Inferior parietal cortex (tissue), 1 donor: ENCODE results near the gene ADCY1.

Source experiments
- DNase-seq: peaks from one replicate; pipeline ENCODE4 v3.0.0-alpha.2; 2016; ENCODE audit errors: extremely low spot score

The ADCY1 gene

DNA sequence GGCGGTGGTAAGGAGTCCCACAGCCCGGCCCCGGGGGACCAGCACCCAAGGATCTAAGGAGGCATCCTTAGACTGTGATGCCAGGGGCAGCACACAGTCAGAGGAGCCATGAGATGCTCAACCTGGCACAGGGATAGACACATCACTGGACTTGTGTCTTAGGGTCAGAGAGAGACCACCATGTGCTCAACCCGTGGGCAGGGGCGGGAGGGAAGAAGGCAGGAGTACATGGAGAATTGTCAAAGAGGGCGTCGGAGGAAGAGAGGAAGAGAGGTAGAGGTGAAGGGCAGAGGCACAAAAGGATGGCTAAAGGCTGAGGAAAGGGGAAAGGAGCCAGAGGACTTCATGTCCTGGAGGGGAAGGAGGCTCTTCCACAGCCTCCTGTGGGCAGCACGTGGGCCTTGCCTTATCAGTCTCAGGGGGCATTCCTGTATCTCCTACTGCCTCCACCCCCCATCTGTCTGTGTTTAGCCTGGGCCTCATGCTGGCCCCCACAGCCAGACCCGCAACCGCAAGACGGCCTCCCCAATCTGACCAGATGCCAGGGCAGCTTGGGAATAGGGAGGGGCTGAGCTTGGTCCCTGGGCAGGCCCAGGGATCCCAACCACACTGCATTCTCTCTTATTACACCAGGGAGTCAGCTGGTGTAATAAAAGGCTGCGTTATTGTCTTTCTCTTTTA lies 2.2 kb downstream of the ADCY1 start:
- DNase-seq = no peak

DNA sequence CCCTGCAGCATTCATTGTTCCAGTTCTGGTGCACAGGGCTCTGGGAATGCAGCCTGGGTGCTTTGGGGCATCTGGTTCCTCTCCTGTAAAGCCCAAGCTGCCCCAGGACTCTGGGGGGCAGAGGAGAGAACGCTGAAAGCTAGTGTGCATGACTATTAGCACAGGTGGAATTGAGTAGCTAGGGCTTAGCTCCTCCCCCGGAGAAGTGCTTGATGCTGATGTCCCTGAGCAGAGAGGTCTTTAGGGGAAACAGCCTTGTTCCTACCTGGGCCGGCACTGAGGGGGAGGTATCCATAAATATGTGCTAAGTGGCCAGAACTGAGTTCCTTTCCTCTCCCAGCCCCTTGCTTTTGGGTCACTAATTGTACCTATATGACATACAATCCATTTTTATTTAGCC lies 3.9 kb downstream of the ADCY1 start:
- DNase-seq = no peak

DNA sequence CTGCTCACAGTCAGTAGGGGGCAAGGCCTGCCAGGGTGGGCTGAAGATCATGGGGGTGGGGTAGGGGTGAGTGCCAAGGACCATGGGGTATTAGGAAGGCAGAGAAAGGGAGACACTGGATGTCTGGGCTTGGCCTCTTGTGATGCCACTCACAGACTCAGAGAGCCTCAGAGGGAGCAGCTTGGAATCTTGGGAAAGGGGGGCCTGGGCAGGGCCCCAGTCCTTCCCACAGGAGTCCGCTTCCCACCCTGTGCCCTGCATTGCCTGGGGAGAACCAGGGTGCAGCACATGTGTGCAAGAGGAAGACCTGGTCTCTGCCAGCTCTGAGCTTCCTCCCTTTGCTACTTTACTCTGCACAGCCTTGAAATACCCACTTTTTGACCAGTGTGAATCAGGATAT lies 4.3 kb downstream of the ADCY1 start:
- no peak for DNase-seq

DNA sequence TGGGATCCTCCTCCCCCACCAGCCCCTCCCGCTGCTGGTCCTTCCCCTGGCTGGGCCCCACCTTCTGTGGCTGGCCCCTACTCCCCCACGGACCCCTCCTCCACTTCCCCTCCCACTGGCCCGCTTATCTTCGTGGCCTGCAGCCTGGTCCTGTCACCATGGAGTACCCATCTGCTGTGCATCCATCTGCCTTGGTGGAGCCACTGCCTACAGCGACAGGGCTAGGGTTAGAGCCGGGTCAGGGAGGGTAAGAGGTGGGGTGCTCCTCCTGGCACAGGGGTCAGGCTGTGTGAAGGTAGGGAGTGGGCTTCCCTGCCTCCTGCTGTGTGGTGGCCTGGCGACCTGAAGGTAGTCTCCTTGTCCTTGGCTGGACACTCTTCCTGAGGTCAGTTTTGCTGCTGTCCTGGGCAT lies 5.2 kb downstream of the ADCY1 start:
- DNase-seq = no peak

DNA sequence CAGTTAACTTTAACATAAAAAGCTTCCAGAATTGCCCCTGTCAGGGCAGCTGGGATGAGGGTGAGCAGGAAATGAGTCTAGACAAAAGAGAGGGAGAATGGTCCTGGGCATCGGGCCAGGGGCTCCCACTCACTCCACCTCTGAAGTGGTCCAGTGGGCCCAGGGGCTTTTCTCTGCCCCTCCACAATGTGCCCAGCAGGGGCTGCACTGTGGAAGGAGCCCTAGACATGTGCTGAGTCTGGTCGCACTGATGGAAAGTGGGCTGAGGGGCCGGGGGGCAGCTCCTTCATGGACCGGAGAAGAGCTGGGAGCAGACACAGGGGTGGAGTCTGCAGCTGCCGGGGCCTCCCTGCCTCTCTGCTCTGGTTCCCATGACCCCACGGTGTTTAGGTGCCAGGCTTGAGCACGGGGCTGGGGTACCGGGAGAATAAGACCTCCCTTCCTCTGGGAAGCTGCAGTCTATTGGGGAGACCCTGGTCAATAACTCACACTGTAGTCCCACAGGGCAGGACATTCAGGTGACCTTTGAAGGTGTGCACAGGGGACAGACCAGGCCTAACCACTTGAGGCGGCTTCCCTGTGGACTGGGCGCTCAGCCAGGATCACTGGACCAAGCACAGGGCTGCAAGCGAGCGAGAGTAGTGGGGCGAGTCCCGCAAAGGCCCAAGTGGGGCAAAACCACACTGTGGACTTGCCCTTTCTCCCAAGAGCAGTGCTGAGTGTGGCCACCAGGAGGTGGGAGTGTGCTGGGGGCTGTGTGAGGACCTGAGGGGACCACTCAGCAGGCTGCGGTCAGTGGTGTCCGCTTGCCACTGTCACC lies 6.1 kb downstream of the ADCY1 start:
- DNase-seq = no peak

DNA sequence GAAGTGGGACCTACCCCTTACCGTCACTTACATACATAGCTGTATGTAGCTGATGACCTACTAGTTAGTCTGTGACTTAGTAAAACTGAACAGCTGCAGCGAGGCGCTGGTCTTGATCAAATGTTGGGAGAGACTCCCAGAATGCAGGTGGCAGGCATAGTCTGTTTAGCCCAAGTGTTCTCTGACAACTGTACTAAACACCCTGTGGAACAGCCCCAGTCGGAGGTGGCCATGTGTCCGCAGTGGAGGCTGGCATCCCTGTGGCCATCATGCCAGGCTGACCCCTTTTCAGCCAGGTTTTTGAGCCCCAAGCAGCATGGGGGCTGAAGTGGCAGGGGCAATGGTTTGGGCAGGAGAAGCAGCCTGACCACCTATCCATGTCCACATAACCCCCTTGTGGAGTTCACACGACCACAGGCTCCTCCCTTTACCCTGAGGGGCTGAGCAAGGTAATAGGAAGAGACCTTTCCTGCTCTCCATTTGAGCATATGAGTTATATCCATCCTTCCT lies 7.2 kb downstream of the ADCY1 start:
- no peak for DNase-seq

DNA sequence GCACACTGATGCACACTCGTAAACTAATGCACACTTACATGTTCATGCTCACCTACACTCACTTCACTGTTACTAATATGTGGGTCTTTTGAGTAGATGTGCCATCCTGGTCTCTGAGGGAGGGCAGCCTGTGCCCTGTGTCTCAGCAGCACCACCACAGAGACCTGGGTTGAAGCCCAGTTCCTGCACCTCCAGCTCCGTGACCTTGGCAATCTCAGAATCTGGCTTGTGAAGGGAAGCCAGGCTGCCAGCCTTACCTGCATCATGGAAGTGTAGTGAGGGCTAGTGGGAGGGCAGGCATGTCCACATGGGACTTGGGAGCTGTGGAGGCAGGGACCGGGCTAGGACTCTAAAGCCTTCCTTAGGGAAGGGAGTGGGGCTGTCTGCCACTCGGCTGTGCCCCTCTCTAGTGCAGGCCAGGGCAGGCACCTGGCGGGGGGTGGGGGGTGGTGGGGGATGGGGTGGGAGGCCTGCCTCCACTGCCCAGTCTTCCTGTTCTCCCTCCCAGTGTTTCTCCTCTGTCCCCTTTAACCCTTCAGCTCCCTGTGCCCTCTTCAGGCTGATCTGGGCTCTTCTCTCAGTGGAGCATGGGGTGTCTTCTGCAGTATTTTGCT lies 8.1 kb downstream of the ADCY1 start:
- no peak for DNase-seq

DNA sequence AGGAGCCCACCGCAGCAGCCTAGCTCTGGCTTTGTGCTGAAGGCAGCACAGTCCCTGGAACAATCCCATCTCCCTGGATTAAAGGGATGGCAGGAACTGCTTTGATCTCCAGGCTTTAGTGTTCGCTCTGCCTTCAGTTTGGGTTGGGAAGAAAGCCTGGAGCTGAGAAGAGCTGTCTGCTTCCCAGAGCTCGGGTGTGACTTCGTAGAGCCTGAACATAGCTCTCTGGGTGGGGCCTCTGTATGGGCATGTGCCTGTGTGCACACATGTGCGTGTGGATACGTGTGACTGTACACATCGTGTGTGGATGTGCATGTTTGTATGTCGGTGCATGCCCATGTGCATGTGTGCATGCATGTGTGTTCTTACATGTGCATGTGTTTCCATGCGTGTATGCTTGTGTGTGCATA lies 8.7 kb downstream of the ADCY1 start:
- DNase-seq = no peak

DNA sequence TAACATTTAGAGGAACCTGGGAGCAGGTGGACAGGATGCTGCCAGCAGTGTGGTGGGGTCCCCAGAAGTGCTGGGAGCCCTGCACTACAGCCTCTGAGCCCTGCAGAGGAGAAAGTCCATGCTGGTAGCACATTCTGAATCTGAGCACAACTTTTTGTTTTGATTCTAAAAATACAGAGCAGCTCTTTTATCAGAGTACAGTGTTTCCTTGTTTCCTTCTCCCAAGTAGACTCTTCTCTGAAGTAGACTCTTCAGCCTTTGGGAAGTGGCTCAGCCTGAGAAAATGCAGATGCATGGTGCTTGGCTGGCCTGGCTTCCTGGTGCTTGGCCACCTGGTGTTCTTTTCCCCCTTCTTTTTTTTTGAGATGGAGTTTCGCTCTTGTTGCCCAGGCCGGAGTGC lies 9.1 kb downstream of the ADCY1 start:
- no peak for DNase-seq

DNA sequence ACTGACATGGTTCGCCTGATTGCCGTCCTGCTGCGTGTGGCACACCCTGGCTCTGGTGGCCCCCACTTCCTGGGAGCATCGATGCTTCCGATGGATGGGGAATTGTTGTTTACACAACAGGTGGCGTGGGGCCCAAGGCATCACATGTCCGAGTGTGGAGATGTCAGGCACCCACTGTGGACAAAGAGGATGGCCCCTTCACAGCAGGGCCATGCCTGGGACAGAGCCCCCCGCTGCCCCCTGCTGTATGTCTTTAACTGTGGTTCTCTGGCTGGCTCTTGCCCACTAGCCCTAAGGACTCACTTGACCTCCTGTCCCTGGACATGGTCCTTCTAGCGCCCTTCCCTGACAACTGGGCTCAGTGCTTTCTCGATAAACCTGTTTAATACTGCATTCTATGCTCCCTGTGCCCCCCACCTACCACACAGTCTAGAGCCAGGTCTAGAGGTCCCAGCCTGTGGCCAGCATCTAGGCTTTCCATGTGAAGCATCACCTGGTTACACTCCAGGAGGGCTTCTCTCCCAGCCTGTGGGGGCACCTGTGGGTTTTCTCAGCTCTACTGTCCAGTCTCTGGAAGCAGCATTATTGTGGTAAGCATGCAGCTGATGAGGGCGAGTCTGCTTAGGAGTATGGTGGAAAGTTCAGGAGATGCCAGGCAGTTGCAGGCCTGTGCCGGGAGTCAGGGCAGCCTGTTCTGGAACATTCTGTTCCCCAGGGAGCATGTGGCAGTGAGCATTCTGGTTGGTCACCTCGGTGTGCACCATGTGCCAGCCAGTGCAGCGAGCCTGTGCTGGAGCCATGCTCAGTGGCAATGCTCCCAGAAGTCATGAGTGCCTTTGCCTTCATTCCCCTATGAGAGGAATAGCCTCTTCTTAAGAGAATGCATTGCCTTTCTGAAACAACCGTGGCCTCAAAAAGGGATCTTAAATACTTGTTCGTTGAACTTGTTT lies 10.4 kb downstream of the ADCY1 start:
- DNase-seq = no peak

DNA sequence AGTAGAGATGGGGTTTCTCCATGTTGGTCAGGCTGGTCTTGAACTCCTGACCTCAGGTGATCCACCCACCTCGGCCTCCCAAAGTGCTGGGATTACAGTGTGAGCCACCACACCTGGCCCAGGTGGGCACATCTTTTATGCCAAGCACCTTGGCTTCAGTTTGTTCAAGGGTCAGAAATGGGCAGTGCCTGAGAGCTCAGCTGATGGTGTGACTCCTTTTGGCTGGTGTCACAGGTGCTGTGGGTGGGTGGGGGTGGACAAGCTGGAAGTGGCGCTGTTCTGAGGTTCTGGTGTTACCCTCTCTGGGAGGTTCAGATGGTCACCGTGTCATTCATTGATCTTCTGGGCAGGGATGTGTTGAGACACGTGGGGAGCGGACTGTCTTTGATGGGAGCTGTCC lies 11.5 kb downstream of the ADCY1 start:
- DNase-seq = no peak

DNA sequence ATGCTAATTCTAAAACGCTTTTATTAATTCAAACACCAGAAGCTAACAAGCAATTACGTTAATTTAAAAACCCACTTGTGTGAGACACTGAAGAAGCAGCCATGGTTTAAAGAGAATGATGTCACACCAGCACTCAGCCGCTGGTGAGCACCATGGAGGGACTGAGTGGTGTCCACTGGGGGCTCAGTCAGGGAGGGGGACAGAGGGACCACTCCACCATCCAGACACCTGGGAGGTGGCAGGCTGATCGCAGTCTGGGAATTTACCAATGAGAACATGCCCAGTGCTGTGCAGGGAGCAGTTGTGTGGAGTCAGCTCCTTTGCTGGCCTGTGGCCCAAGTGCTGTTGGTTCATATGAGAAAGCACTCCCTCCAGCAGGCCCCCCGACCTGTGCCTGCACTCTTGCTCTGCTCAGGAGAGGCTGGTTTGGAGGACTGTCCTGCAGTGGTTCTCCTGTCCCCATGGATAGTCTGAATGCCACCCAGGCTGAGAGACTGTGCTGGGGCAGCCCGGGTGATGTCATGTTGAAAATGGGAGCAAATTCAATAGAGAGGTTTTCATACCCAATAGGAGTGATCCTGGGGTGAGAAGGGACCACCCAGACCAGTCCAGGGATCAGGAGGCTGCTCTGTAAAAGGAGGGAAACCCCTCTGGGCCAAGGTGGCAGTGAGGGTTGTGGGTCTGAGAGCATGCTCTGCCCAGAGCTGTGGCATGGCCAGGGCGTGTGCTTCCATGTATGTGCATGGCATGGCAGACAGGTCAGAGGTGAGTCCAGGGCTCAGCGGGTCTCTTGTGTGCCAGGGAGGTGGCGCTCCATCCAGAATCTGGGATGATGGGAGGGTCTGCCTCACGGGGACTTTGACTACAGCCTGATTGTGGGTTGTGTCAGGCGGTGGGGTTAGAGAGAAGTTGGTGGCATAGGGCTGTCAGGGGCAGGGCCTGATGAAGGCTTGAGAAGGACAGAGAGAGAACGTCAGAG lies 12.7 kb downstream of the ADCY1 start:
- DNase-seq = no peak

DNA sequence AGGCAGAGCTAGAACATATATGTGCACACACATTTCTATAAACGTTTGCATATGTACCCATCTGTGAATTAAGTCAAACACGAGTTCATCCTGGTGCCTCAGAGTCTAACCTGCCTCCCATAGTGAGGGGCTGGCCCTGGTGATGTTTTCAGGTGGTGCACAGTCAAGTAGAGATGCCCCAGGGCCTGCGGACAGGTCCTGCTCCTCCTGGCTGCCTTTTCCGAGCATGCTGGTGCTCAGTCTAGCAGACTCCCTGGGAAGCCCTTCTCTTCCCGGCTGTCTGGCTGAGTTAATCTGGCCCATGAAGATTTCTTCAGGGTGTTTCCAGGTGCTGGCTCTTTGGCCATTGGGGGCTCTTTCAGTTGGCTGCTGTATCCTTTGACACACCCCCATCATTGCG lies 14.3 kb downstream of the ADCY1 start:
- DNase-seq = no peak

DNA sequence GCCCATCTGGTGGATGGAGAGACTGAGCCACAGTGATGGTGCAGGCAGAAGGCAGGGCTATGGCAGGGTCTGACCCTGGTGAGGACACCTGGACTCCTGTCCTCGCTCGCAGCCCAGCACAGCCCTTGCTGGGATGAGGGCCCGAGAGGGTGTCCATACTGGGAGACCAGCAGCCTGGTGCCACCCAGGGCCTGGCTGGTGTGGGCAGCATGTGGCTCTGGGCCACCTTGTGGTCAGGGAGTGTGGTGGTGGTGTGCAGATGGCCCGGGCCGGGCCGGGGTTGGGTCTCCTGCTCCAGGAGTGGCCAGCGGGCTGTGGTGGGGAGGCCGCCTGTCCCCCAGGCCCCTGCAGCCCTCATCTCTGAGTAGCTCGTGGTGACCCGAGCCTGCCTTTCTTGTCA lies 14.9 kb downstream of the ADCY1 start:
- DNase-seq = no peak

DNA sequence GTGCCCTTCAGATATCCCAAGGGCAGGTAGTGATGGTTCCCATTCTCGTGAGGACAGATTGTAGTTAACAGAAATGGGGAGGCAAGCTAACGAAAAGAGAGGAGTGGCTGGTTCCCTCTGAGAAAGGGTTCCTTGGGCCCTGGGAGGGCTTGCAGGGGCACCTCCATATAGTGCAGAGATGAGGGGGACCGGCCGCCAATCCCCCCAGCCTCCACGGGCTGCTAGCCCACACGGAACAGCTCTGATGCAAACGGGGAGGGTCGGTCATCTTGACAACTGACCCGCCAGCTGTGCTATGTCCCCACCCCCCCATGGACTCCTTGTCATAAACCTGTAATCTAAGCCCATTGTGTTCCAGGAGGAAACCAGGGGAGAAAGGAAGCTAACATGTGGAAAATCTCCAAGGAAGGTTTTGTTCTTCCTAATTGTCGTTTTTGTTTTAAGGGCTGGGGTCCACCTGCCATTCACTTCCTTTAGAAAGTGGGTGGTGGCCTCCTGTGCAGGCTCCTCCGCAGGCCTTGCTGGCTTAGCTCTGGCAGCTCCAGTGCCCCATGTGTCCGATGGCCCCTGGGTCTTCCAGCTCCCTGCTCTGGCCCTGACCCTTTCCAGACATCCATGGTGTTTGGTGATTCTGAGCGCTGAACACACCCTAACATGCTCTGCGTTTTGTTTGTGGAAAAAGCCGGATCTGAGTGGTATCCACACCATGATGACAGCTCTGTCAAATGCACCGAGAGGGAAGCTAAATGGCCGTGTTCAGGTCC lies 15.9 kb downstream of the ADCY1 start:
- no peak for DNase-seq

DNA sequence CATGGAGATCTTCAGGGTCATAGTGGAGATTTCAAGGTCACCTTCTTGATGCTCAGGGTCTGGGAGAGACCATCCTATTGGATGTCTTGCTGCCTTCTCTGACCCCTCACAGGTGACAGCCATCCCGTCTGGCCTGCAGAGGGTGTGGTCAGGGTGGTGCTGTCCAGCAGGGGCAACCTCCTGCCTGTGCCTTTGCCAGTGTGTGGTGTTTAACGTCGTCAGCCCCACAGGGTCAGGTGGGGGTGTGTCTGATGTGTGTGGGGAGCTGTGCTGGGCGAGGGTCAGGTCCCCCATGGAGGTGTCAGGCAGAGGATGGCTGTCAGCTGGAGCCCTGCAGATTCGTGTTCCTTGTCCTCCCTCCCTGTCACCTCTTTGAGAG lies 16.5 kb downstream of the ADCY1 start:
- DNase-seq = no peak

DNA sequence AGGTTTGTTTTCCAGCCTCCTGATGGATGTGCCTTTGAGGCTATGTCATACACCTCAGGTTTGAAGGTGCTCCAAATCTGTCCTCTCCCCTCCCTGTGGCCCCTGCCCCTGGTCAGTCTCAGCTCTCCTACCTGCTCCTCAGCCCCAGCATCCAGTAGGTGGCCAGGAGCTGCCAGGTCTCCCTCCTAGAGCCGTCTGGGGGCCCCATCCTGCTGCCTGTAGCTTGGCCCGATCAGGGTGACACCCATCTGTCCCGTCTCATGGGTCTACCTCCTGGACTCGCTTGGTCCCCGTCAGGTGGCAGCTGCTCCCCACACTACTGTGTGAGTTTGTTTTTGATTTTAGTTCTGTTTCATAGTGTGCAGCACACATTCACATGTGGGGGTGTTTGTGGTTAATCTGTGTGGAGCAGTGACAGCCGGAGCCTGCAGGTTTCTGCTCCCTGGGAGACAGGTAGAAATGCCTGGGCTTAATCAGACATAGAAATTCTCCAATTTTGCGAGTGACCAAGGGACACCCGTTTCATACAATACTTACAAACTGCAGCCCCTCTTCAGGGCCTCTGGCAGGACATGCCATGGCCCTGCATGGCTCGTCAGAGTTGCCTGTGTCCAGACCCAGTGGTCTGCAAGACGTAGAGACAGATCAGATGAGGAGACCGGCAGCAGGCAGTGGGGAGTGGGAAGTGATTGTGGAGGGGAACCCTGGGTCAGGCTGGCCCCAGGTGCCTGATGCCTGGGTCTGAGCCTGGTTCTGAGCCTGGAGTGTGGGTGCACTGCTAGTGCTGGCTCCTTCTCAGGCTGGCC lies 17.1 kb downstream of the ADCY1 start:
- no peak for DNase-seq

DNA sequence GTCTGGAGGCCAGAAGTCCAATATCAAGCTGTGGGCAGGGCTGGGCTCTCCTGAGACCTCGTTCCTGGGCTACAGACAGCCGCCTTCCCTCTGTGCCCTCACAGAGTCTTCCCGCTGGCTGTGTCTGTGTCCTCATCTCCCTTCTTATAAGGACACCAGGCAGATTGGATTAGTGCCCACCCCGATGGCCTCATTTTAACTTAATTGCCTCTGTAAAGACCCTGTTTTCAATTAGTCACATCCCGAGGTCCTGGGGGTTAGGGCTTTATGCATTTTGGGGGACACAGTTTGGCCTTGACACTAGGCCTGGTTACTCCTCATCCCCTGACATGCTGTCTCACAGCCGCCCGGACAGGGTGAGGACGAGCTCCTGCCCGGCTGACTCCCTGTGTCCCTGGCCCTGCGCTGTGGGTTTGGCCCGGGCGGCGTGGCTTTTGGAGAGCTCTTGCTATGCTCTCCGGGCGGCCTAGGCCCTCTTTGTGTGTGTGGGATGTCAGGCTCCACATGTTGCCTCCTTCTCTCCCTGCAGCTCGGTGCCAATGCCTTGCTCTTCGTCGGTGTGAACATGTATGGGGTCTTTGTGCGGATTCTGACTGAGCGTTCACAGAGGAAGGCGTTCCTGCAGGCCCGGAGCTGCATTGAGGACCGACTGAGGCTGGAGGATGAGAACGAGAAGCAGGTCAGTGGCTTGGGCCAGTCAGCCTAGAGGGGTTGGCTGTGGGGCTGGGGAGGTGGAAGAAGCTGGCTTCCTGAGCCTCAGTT lies 18.2 kb downstream of the ADCY1 start:
- no peak for DNase-seq
